ENCODE results near the gene GNL3L. TPM values are rescaled to one million over a fixed set of nuclear protein-coding genes. Genes with fewer than 3 reads are reported as not detected.
"Not testable (repeated sequence)": the region's sequence is repeated elsewhere in the genome, so short reads cannot be mapped to it uniquely, and the experiment has no call there.

The GNL3L gene
- total RNA-seq, 4 donors from 2014 or later: 21.2 to 41.7 (median 34.9) TPM

DNA sequence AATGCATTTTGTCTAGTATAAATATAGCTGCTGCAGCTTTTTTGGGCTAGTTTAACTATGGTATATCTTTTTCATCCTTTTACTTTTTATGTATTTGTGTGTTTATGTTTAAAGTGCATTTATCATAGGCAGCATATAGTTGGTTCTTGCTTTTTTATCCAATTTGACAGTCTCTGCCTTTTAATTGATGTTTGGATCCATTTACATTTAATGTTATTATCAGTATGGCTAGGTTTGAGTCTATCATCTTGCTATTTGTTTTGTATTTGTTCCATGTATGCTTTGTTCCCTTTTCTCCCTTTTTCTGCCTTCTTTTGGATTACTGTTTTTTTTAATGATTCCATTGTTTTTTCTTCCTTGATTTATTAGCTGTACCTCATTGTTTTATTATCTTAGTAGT lies 40.3 kb downstream of the GNL3L start:
- H3K27ac ChIP-seq: no peak overlapping the region
- in situ Hi-C loops (cut with MboI; ENCODE audit: low sequenced_read_pairs in 4 of 4): no loop called here
- intact Hi-C loops (cut with DNase I; ENCODE audit: low total_unique reads): no loop called here

DNA sequence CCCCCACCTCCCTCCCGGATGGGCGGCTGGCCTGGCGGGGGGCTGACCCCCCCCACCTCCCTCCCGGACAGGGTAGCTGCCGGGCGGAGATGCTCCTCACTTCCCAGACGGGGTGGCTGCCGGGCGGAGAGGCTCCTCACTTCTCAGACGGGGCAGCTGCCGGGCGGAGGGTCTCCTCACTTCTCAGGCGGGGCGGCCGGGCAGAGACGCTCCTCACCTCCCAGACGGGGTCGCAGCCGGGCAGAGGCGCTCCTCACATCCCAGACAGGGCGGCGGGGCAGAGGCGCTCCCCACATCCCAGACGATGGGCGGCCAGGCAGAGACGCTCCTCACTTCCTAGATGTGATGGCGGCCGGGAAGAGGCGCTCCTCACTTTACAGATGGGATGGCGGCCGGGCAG lies 42.6 kb downstream of the GNL3L start:
- H3K36me3 ChIP-seq; H3K27ac ChIP-seq; H3K27me3 ChIP-seq; H3K4me1 ChIP-seq; in situ Hi-C loops (cut with MboI; ENCODE audit: low sequenced_read_pairs in 4 of 4); H3K9me3 ChIP-seq; ATAC-seq; intact Hi-C loops (cut with DNase I; ENCODE audit: low total_unique reads); H3K4me3 ChIP-seq; DNase-seq: not testable (repeated sequence)

More for the DNA sequence above, 40.3 kb downstream of the GNL3L start:
- Histone ChIP-seq H3K9me3 (no peaks in the 10 kb centered on the region), H3K4me1 (no peaks in the 10 kb centered on the region), H3K36me3 (no peaks in the 10 kb centered on the region), H3K27me3 (no peaks in the 10 kb centered on the region), H3K4me3 (no peak overlapping the region)
- DNase-seq: no peak
- no peak for TF ChIP-seq POLR2A (IDR thresholded peaks at IDR 0.05)
- TF ChIP-seq, protein P1, sequence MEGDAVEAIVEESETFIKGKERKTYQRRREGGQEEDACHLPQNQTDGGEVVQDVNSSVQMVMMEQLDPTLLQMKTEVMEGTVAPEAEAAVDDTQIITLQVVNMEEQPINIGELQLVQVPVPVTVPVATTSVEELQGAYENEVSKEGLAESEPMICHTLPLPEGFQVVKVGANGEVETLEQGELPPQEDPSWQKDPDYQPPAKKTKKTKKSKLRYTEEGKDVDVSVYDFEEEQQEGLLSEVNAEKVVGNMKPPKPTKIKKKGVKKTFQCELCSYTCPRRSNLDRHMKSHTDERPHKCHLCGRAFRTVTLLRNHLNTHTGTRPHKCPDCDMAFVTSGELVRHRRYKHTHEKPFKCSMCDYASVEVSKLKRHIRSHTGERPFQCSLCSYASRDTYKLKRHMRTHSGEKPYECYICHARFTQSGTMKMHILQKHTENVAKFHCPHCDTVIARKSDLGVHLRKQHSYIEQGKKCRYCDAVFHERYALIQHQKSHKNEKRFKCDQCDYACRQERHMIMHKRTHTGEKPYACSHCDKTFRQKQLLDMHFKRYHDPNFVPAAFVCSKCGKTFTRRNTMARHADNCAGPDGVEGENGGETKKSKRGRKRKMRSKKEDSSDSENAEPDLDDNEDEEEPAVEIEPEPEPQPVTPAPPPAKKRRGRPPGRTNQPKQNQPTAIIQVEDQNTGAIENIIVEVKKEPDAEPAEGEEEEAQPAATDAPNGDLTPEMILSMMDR (IDR thresholded peaks at IDR 0.05 in 4 of 5, conservative IDR thresholded peaks at IDR 0.05 in 1 of 5): no peak
- ATAC-seq: no peak

DNA sequence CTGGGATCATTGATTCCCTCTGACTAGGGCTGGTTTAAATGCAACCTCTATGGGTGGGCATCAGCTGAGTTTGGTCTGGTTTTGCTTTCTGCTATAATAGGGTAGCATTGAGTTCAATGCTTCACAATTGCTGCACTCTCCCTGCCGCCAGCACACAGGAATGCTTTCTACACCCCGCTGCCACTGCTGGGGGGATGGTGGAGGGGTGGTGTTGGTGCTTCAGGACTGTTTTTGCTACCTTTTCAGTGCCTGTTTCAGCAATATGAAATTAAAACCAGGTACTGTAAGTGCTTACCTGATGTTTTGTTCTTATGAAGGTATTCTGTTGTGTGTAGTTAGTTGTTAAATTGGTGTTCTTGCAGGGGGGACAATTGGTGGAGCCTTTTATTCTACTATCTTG lies 67.7 kb downstream of the GNL3L start:
- Histone ChIP-seq H3K27ac (no peak overlapping the region), H3K27me3 (no peaks in the 10 kb centered on the region), H3K4me3 (no peak overlapping the region), H3K9me3 (no peaks in the 10 kb centered on the region), H3K36me3 (no peaks in the 10 kb centered on the region), H3K4me1 (no peaks in the 10 kb centered on the region)
- no peak for DNase-seq
- in situ Hi-C loops (cut with MboI; ENCODE audit: low sequenced_read_pairs in 4 of 4) (no loop called here), intact Hi-C loops (cut with DNase I; ENCODE audit: low total_unique reads) (no loop called here)
- no peak for ATAC-seq
- TF ChIP-seq, protein P1 (IDR thresholded peaks at IDR 0.05 in 4 of 5, conservative IDR thresholded peaks at IDR 0.05 in 1 of 5): no peak
- TF ChIP-seq POLR2A (IDR thresholded peaks at IDR 0.05): no peak

DNA sequence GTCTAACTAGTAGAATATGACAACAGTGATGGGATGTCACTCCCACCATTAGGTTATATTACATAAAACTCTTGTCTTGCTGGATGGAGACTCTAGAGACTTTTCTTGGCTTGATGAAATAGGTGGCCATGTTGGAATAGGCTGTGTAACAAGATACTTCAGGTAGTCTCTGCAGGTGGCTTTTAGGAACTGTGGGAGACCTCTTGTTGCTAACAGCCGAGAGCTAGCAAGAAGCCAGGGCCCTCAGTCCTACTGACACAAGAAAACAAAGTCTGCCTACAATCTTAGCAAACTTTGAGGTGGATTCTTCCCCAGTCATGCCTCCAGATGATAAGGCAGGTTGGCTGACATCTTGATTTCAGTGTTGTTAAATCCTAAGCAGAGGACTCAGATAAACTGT lies 72.5 kb downstream of the GNL3L start:
- Histone ChIP-seq H3K9me3 (no peaks in the 10 kb centered on the region), H3K4me1 (no peaks in the 10 kb centered on the region), H3K4me3 (no peak overlapping the region), H3K27me3 (no peaks in the 10 kb centered on the region), H3K27ac (no peak overlapping the region), H3K36me3 (no peaks in the 10 kb centered on the region)
- no peak for DNase-seq
- in situ Hi-C loops (cut with MboI; ENCODE audit: low sequenced_read_pairs in 4 of 4) (no loop called here), intact Hi-C loops (cut with DNase I; ENCODE audit: low total_unique reads) (no loop called here)
- TF ChIP-seq POLR2A (IDR thresholded peaks at IDR 0.05): no peak
- TF ChIP-seq, protein P1 (IDR thresholded peaks at IDR 0.05 in 4 of 5, conservative IDR thresholded peaks at IDR 0.05 in 1 of 5): no peak
- no peak for ATAC-seq

Other genes starting within 250 kb of the GNL3L start
- under 1 TPM; 0.02 to 0.16 (median 0.08) TPM for gene WNK3, start 172.2 kb upstream of the GNL3L start, total RNA-seq
- 10 to 100 TPM; 10.1 to 24.2 (median 18.0) TPM for gene TSR2, start 89.8 kb upstream of the GNL3L start, total RNA-seq
- 1 to 10 TPM in 3 of 4 donors, under 1 TPM in 1; 0.98 to 1.1 (median 1.0) TPM for gene FGD1, start 34.0 kb upstream of the GNL3L start, total RNA-seq

Measured in gastrocnemius medialis (tissue), 4 donors.